ENCODE results near the gene CXCL11.
"Not testable (repeated sequence)": the region's sequence is repeated elsewhere in the genome, so short reads cannot be mapped to it uniquely, and the experiment has no call there.

The CXCL11 gene

DNA sequence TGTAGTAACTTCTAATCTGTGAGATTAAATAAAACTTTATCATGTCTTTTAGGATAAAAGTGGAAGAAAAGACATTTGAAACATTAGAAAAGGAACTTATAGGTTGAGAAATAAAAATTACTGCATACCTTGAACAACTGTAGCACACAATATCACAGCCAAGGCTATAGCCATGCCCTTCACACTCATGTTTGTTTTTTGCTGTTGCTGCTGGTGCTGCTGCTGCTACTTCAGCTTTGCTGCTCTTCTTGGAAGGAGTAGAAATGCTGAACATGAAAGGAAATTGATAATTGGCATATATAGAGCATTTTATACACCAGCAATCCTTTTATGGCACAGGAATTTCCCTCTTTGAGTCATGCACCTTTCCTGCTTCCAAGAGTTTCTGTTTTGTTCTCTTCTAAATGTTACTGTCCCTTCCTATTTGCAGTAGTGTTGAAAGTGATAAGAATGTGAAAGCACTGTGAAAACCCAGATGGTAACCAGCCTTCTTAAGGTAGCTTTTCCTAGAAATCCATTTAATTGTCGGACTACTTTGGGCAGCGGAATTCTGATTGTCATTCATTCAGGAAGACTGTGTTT lies at the start of gene CXCL11:
Gene CXCL11 (minus strand): TSS at position 272 of the 582 bp plus-strand sequence. CDS start 83 bp downstream, at position 189.
- DNase-seq, result no peak

DNA sequence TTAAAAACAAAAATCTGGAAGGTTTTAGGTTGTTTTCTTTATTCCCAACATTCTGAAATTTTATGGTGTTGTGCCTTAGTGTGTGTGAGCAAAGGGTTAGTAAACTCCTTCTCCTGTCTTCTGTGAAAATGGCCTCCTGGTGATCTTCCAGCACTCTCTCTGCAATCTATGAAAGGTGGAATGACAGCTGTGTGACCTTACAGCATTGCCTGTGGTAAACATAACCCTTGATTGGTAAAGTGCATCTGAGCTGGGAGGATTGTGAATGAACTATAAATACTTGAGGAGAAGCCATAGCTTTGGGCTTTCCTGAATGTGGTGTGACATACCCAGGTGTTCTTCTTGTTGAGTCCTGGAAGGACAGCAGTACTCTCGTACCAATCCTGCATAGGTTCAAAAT lies 48.7 kb upstream of the CXCL11 start:
- DNase-seq, result no peak

DNA sequence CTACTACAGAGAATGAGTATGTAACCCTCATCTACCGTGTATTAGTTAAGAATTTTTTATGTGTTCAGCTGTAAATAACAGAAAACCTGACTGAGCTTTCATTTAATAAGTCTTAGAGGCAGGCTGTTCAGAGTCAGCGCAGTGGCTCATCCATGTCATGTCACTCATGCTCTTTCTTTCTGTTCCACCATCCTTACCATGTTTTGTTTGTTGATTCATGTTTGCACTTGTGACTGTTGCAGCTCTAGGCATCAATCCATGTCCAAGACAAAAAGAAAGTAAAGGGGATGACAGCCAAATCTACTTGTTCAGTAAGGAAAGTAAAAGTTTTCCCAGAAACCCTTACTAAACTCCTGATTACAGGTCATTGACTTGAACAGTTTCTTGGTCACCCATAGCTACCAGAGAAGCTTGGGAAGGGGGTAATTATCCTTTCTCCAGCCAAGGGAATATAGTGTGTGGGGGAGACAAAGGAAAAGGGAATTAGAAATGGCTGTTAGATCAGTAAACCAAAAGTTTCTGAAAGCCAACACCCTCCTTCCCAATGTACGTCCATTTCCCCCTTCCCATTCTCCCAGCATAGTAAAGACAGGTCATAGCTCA lies 47.6 kb upstream of the CXCL11 start:
- no peak for DNase-seq

DNA sequence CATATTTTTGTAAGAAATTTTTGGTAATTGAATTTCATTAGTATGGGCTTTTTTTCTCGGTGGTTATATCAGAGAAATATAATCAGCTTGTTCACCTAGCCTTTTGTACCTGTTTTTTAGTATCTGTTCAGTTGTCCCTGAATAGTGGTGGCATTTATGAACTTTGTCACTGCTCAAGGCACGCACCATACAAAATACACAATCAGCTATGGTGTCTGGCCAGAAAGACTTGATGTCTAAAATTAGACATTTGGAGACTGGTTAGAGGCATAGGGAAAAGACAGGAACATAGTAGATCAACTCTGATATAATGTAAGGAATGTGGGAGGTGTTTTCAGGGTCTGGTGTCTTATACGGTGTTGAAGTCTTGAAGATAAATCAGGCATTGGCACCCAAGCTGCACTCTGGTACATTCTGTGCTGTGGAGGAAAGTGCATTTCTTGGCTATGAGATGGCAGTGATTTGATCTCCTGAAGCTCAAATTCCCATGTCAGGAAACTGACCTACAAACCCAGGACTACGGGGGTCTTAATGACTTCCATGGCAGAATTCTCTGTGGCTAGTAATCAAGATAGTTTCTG lies 42.3 kb upstream of the CXCL11 start:
- no peak for DNase-seq

DNA sequence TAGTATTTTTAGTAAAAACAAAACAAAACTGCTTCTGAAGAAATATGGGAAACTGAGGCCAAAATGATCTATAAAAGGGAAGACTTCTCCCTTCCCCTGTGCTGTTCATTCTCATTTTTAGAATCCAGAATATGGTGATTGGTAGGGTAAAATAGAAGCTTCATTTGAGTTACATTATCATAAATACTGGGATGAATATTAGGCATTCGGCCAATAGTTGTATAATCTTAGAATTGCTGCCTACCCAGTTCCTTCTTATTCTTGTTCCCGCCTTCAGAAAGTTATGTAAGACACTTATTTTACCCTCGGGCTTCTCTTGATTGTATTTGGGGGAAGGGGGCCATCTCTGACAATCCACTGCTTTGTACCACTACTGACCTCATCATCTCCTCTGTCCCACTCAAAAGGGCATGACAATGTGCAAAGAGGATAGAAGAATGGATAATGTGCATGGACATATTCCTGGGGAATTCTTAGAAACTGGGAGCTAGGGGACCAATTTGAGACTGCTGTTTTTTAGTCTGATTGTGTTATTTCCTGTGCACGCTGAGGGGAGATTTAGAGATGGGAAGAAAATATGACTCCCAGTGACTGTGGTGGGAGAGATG lies 39.2 kb upstream of the CXCL11 start:
- no peak for DNase-seq

DNA sequence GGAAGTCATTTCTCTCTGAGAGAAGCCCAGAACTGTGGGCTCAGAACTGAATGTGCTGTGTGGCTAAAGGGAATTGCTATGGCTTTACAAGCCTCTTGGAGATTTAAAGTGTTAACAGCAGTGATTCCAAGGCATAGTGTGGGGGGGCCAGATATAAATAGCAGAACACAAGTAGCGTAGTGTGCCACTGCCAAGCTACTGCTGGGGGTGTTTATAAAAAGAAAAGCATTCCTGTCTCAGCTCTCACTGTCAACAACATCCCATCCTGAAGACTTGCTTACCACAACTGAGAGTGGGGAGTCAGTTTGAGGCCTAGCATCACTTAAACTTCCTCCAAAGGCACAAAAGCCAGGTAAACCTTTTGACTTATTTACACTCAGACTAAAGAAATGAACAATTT lies 38.6 kb upstream of the CXCL11 start, which contains the start of gene ART3:
Gene ART3 (plus strand): TSS at position 242 of the 400 bp plus-strand sequence. CDS start 1,181 bp downstream, outside the sequence.
- no peak for DNase-seq

DNA sequence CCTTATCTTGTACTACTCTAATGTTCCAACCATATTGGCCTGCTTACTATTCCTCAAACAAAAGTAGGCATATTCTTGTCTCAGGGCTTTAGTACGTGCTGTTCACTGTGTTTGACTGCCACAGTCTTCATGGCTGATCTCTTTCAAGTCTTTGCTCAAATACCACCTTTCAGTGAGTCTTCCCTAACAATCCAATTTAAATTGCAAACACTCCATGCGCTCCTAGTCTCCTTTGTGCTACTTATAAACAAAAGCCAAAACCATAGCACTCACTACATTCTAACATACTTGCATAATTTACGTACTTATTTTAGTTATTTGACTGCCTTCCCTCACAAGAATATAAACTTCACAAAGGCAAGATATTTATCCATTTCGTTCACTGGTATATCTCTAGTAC lies 36.9 kb upstream of the CXCL11 start:
- DNase-seq, result no peak

DNA sequence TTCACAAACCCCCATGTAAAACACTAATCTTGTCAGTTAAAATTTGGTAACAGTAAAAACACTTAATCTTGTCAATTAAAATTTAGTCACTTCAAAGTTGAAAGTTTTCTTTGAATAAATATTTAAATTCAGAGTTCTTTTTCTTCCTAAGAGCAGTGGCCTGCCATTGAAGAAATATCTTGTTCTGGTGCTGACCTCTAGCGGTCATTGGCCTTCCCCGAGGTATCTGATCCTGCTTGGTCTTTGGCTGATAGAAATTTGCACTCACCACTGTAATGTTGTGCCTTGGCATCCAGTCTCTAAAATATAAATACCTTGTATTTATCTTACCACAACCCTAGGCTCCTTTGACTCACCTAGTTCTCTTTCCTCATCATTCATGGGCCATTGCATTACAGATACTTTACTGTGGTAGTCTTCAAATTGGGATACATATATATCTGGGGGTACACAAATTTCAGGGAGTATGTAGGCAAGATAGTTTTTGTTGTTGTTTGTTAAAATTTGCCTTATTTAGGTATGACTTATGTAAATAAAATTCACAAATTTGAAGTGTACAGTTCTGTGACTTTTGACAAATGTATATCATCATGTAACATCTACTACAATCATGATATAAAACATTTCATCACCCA lies 31.9 kb upstream of the CXCL11 start:
- peak; percentile 80 for DNase-seq

DNA sequence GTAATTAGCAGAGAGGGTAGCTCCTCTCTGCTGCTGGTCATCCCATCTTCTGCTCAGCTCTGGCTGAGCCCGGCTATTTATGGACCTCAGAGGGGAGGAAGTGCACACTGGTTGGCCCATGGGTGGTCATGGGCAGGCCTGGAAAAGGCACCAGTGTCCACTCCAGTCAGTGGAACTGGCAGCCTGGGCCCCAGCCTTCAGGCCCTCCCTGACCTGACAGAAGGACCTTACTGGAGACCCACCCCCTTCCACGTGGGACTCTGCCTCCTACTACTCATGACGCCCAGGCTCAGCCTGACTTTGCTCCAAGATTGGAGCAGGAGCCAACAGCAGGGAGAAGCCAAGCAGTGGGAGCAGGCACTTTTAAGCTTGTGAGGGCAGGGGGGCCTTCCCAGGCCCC lies 30.7 kb upstream of the CXCL11 start:
- no peak for DNase-seq

DNA sequence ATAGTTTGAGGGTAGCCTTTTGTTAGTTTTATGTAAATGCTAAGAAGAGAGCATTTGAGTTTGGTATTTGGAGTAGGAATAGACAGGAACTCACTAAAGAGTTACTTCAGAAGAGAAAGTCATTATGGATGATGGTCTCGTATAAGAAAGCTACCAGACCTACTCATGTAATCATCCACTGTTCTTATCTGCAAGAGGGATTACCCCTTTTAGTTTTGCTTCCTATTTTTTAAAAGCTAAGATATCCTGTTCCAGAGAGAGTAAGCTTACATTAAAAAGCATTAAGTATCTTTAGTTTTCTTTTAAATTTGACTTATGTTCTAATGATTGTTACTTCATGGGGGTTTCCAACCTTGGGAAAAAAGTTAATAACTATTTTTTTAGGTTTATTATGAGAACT lies 26.1 kb upstream of the CXCL11 start:
- DNase-seq, result no peak

DNA sequence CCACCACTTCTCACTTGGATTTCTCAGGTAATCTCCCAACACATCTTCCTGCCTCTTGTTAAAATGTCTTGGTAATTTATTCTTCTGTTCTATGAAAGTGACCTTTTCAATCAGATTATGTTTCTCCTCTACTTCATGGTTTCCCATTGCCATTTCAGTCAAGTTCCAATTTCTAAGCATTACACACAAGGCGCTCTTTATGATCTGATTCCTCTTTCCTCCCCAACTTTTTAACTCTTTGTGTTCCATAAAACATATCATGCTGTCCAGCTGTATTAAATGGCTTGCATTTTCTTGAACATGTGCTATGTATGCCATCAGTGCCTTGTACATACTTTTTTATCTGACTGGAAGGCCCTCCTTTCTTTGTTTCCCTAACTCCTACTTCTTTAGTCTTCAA lies 25.6 kb upstream of the CXCL11 start:
- no peak for DNase-seq

DNA sequence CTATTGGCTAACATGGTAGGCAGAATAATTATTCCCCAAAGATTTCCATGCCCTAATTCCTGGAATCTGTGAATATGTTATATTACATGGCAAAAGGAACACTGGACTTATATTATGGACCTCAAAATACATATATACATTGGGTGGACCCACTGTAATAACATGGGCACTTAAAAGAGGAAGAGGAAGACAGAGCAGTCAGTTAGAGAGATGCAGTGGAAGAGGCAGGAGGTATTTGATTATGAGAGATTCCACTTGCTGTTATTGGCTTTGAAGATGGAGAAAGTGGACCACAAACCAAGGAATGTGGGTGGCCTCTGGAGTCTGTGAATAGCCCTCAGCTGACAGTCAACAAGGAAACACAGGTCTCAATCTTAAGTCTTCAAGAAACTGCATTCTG lies 24.6 kb upstream of the CXCL11 start:
- DNase-seq, result no peak

DNA sequence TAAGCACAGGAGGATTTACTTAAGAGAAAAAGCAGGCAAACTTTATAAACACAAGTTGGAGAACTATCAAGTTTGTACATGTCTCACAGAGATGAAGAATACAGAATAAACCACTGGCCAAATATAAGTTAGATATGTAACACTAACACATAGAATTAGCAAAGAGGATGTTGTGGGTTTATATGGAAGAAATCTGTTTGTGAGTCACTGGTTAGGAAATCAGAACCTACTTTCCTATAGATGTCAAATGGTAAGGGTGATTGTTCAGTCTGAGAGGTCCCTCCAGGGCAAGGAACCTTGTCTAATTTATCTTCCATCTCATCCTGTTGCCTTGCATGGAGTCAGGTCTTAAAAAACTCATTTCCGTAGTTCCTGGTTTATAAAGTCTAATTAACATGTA lies 23.9 kb upstream of the CXCL11 start:
- no peak for DNase-seq

DNA sequence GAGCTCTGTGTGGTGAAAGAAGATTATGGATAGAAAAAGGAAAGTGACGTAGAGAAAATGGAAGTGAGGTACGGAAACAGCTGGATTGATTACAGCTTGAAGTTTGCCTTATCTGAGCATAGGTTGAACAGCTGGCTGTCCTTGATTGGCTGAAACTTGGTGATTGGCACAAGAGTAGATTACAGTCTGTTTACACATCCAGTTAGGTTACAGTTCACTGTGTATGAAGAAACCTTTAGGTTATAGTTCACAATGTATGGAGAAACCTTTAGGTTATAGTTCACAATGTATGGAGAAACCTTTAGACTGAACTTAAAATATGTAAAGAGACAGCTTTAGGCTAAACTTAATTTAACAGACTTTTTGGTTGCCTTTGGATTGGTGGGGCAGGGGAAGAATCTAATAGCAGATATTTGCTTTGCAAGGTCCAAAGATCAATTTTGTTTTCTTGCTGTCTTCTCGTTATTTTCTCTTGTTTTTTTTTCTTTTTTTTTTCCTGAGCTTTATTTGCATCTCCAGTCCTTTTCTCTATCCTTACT lies 23.1 kb upstream of the CXCL11 start:
- no peak for DNase-seq

DNA sequence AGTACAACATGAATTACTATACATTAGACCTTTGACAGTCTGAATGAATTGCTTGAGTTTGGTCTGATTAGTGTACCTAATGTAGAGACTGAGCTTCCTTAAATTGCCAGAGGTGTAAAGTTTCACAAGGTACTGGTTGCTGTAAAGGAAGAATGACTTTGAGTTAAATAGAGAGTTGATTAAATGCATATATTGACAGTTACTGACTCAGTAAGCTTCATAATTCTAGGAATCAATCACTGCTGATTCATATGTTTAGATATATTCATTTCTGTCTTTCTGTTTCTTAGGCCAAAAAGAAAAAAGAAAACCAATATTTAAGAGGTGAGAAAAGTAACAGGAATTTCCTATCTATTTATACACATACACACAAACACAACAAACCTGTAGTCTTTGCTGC lies 22.4 kb upstream of the CXCL11 start:
- DNase-seq, result no peak

DNA sequence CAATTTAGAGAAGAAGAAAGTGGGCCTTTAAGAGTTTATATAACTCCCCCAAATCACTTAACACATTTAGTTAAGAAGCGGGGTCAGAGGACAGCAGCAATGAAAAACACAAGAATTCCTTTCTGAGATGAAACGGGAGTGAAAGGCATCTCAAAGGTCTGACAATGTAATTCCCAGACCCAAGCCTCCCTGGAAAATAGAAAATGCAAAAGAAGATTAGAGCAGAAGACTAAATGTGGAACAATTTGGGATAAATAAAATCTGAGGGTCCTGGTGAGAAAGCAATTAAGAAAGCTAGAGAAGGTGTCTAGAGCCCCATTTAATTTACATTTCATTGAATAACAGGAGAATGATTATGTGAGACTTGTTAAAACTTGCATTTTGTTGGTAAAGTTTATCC lies 19.6 kb upstream of the CXCL11 start:
- no peak for DNase-seq

DNA sequence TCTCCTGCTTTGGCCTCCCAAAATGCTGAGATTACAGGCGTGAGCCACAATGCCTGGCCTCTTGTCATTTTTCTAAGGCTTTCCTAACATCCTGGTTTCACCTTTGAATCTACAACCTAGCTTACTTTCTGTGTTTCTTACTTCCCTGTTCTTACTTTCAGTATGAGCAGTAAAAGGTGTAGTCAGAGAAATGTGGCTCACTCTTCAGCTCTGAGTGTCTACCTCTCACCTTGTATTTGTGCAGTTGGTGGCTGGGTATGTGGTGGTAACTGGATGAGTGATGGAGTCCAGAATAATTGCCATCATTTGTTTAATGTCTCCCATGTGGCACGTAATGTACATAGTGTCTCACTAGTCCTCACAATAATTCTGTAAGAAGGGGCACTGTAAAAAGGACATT lies 19.1 kb upstream of the CXCL11 start:
- peak; percentile 36 for DNase-seq

DNA sequence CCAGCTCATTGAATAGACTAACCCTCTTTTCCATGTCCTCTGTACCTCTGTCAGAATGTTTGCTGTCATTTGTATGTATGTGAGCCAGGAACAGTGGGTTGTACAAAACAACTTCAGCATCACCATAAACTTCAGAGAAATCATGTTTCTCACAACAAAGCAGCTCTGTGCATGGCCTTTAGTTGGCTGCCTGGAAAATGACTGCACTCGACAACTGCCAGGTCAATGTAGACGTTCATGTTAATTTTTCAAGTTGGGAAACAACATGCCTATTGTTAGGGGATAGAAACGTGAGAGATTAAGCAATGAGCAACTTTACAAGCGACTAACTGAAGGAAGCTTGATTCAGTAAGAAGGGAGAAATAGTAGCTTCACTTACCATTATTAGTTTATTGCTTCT lies 17.9 kb upstream of the CXCL11 start:
- DNase-seq, result no peak

DNA sequence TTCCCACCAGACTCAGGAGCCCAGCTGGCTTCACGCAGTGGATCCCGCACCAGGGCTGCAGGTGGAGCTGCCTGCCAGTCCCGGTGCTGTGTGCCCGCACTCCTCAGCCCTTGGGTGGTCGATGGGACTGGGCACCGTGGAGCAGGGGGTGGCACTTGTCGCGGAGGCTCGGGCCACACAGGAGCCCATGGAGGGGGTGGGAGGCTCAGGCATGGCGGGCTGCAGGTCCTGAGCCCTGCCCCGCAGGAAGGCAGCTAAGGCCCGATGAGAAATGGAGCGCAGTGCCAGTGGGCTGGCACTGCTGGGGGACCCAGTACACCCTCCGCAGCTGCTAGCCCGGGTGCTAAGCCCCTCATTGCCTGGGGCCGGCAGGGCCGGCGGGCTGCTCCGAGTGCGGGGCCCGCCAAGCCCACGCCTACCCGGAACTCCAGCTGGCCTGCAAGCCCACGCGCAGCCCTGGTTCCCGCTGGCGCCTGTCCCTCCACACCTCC lies 14.7 kb upstream of the CXCL11 start:
- DNase-seq, result not testable (repeated sequence)

DNA sequence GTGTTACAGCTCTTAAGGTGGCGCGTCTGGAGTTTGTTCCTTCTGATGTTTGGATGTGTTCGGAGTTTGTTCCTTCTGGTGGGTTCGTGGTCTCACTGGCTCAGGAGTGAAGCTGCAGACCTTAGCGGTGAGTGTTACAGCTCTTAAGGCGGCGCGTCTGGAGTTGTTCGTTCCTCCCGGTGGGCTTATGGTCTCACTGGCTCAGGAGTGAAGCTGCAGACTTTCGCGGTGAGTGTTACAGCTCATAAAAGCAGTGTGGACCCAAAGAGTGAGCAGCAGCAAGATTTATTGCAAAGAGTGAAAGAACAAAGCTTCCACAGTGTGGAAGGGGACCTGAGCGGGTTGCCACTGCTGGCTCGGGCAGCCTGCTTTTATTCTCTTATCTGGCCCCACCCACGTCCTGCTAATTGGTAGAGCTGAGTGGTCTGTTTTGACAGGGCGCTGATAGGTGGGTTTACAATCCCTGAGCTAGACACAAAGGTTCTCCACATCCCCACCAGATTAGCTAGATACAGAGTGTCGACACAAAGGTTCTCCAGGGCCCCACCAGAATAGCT lies 14.1 kb upstream of the CXCL11 start:
- DNase-seq, result not testable (repeated sequence)

DNA sequence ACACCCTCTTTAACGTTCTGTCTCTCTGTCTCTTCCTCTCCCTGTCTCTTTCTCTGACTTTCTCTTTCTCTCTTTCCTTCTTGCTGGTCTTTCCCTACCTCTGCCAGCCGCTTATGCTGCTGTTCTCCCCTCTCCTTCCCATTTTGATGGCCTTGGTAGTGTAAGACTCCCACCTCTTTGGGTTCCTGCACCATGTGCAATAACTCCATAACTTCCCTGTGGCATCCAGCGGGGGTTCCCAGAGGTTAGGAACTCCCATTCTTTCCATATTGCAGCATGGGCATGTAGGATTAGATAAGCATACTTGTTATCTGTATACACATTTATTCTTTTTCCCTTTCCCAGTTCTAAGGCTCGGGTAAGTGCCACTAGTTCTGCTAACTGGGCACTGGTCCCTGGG lies 8.8 kb upstream of the CXCL11 start:
- DNase-seq, result not testable (repeated sequence)

DNA sequence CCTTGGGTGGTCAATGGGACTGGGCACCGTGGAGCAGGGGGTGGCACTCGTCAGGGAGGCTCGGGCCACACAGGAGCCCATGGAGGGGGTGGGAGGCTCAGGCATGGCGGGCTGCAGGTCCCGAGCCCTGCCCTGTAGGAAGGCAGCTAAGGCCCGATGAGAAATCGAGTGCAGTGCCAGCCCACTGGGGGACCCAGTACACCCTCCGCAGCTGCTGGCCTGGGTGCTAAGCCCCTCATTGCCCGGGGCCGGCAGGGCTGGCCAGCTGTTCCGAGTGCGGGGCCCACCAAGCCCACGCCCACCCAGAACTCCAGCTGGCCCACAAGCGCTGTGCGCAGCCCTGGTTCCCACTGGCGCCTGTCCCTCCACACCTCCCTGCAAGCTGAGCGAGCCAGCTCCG lies 7.4 kb upstream of the CXCL11 start:
- not testable (repeated sequence) for DNase-seq

Measured in stimulated activated CD8-positive, alpha-beta memory T cell treated with anti-CD3 and anti-CD28 coated beads, Interleukin-4, amount 100 ng/mL, for 48 hours (primary cell).